Measurements from ENCODE around the gene GCH1. TPM values are rescaled to one million over a fixed set of nuclear protein-coding genes. Genes with fewer than 3 reads are reported as not detected.

GCH1 gene
- total RNA-seq, 1 donor from 2014 or later, result 9.0 TPM

GRCh38 chr14:54815515-54815914 is 87.1 kb downstream of the GCH1 start:
- no peaks in the 10 kb centered on the region for H4K20me1 ChIP-seq (ENCODE audit: low read depth)
- H3F3A ChIP-seq (ENCODE audit: low read depth), result peaks cover 13% of the 10 kb centered on the region
- no peak overlapping the region for H3K27ac ChIP-seq
- peaks cover 21% of the 10 kb centered on the region for H3K4me1 ChIP-seq
- H3K27me3 ChIP-seq, result no peaks in the 10 kb centered on the region
- no peak for DNase-seq (ENCODE audit: low spot score)
- H3K4me3 ChIP-seq, result no peak overlapping the region
- TF ChIP-seq EZH2phosphoT487 (IDR thresholded peaks at IDR 0.05) (no peak), EZH2 (IDR thresholded peaks at IDR 0.05) (no peak), CTCF (IDR thresholded peaks at IDR 0.05) (no peak)
- H3K9ac ChIP-seq, result no peak overlapping the region
- peaks cover 37% of the 10 kb centered on the region for H3K4me1 Mint-ChIP-seq
- no peak overlapping the region for H3K4me3 Mint-ChIP-seq
- H3K9me3 ChIP-seq (ENCODE audit: low read depth), result no peaks in the 10 kb centered on the region
- no peaks in the 10 kb centered on the region for H3K79me2 ChIP-seq (ENCODE audit: low read depth)
- no peak overlapping the region for H2AFZ ChIP-seq (replicated peaks)
- H3K36me3 Mint-ChIP-seq, result no peaks in the 10 kb centered on the region
- no peak overlapping the region for H3K27ac Mint-ChIP-seq
- no peak overlapping the region for H3K4me2 ChIP-seq
- H3K27me3 Mint-ChIP-seq (ENCODE audit: insufficient read depth, low read depth), result peaks cover 7% of the 10 kb centered on the region
- no peaks in the 10 kb centered on the region for H3K9me3 Mint-ChIP-seq
- H3K36me3 ChIP-seq, result no peaks in the 10 kb centered on the region

GRCh38 chr14:54815016-54815415 is 87.6 kb downstream of the GCH1 start:
- Histone ChIP-seq H2AFZ (replicated peaks) (no peak overlapping the region), H3K36me3 (no peaks in the 10 kb centered on the region), H3K79me2 (ENCODE audit: low read depth) (no peaks in the 10 kb centered on the region), H3F3A (ENCODE audit: low read depth) (peaks cover 13% of the 10 kb centered on the region), H3K9me3 (ENCODE audit: low read depth) (no peaks in the 10 kb centered on the region), H3K4me3 (no peak overlapping the region), H3K4me2 (no peak overlapping the region), H3K27ac (no peak overlapping the region), H4K20me1 (ENCODE audit: low read depth) (no peaks in the 10 kb centered on the region), H3K4me1 (peaks cover 21% of the 10 kb centered on the region), H3K9ac (no peak overlapping the region), H3K27me3 (no peaks in the 10 kb centered on the region)
- no peaks in the 10 kb centered on the region for H3K36me3 Mint-ChIP-seq
- no peak overlapping the region for H3K4me3 Mint-ChIP-seq
- H3K9me3 Mint-ChIP-seq, result no peaks in the 10 kb centered on the region
- H3K27ac Mint-ChIP-seq, result no peak overlapping the region
- H3K27me3 Mint-ChIP-seq (ENCODE audit: insufficient read depth, low read depth), result peaks cover 7% of the 10 kb centered on the region
- no peak for TF ChIP-seq CTCF (IDR thresholded peaks at IDR 0.05)
- no peak for TF ChIP-seq EZH2 (IDR thresholded peaks at IDR 0.05)
- no peak for TF ChIP-seq EZH2phosphoT487 (IDR thresholded peaks at IDR 0.05)
- DNase-seq (ENCODE audit: low spot score), result no peak
- H3K4me1 Mint-ChIP-seq, result peaks cover 35% of the 10 kb centered on the region

- Histone ChIP-seq H3K9ac (no peak overlapping the region), H3K27ac (no peak overlapping the region), H2AFZ (replicated peaks) (no peak overlapping the region), H3K4me2 (no peak overlapping the region), H3K4me1 (peaks cover 18% of the 10 kb centered on the region), H4K20me1 (ENCODE audit: low read depth) (no peaks in the 10 kb centered on the region), H3K36me3 (no peaks in the 10 kb centered on the region), H3K9me3 (ENCODE audit: low read depth) (no peaks in the 10 kb centered on the region), H3K4me3 (no peak overlapping the region), H3F3A (ENCODE audit: low read depth) (peaks cover 13% of the 10 kb centered on the region), H3K27me3 (no peaks in the 10 kb centered on the region), H3K79me2 (ENCODE audit: low read depth) (no peaks in the 10 kb centered on the region)
- Mint-ChIP-seq H3K27me3 (ENCODE audit: insufficient read depth, low read depth) (peaks cover 7% of the 10 kb centered on the region), H3K36me3 (no peaks in the 10 kb centered on the region), H3K4me1 (peaks cover 26% of the 10 kb centered on the region), H3K4me3 (no peak overlapping the region), H3K27ac (no peak overlapping the region), H3K9me3 (no peaks in the 10 kb centered on the region)
- TF ChIP-seq EZH2phosphoT487 (IDR thresholded peaks at IDR 0.05) (no peak), CTCF (IDR thresholded peaks at IDR 0.05) (no peak), EZH2 (IDR thresholded peaks at IDR 0.05) (no peak)
- DNase-seq (ENCODE audit: low spot score), result no peak
Observed at GRCh38 chr14:54814076-54814475, 88.5 kb downstream of the GCH1 start.
